DND-41 (cell line): ENCODE data around the gene ZNF3.

Source experiments
- EZH2 ChIP-seq: IDR thresholded peaks from 3 replicates; pipeline ENCODE4 v1.6.1; 2012; ENCODE audit warnings: borderline replicate concordance, low read depth, mild to moderate bottlenecking, moderate library complexity, low read length, inconsistent platforms; ENCODE audit not compliant: severe bottlenecking
- TF ChIP-seq, protein P1 (sequence below): IDR thresholded peaks from 2 replicates; pipeline ENCODE4 v1.5.1; 2012; ENCODE audit warnings: borderline replicate concordance, low read length, moderate library complexity, mild to moderate bottlenecking; ENCODE audit not compliant: poor library complexity, severe bottlenecking; ENCODE audit errors: extremely low read depth

DNA sequence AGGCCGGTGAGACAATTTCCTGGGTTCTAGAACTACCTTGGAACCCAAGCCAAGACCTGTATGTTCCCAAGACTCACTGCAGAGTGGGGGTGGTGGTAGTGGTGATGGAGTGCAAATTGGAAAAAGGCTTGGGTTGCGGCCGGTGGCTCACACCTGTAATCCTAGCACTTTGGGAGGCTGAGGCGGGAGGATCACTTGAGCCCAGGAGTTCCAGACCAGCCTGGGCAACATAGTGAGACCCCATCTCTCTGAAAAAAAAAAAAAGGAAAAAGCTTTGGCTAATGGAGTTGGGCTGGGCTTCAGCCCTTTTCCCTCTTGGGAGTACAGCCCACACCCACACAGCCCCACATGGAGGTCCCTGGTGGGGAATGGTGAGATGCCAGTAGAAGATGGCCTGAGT lies 24.0 kb upstream of the ZNF3 start:
- TF ChIP-seq, protein P1, sequence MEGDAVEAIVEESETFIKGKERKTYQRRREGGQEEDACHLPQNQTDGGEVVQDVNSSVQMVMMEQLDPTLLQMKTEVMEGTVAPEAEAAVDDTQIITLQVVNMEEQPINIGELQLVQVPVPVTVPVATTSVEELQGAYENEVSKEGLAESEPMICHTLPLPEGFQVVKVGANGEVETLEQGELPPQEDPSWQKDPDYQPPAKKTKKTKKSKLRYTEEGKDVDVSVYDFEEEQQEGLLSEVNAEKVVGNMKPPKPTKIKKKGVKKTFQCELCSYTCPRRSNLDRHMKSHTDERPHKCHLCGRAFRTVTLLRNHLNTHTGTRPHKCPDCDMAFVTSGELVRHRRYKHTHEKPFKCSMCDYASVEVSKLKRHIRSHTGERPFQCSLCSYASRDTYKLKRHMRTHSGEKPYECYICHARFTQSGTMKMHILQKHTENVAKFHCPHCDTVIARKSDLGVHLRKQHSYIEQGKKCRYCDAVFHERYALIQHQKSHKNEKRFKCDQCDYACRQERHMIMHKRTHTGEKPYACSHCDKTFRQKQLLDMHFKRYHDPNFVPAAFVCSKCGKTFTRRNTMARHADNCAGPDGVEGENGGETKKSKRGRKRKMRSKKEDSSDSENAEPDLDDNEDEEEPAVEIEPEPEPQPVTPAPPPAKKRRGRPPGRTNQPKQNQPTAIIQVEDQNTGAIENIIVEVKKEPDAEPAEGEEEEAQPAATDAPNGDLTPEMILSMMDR = no peak
- no peak for TF ChIP-seq EZH2
